Erythroblast (primary cell): ENCODE results near the gene ERBB2.

Experiments
- GATA1 ChIP-seq: IDR thresholded peaks from 2 replicates; pipeline ENCODE4 v1.6.1; 2011; ENCODE audit warnings: low read depth, mild to moderate bottlenecking, control low read depth, low read length, moderate library complexity
- POLR2A ChIP-seq: IDR thresholded peaks from 2 replicates; pipeline ENCODE4 v1.6.1; 2011; ENCODE audit warnings: mild to moderate bottlenecking, low read length

GRCh38 chr17:39699818-39700147 is at the start of gene ERBB2:
- TF ChIP-seq POLR2A (no peak), GATA1 (no peak)
